Upper lobe of left lung (tissue), 6 donors: ENCODE results near the gene TP53TG5. TPM values are rescaled to one million over a fixed set of nuclear protein-coding genes. Genes with fewer than 3 reads are reported as not detected.

ENCODE experiments used
- ATAC-seq, 2 donors: fragments of 200-7000 bp; cut with Tn5 transposase; one replicate each; pipeline ENCODE4 v1.9.1; 2022; ENCODE audit warnings: mild to moderate bottlenecking in 2 of 2, moderate library complexity in 2 of 2; ENCODE audit not compliant: low FRiP score in 2 of 2
- DNase-seq, 2 donors: peaks; one replicate each; pipeline ENCODE4 v3.0.0-alpha.2; 2019 to 2020
- H3K27ac ChIP-seq, 4 donors: fragments of 200-600 bp; sonication (generic); one replicate each; pipeline ENCODE4 v1.5.1; 2016 to 2019
- H3K27me3 ChIP-seq, 4 donors: fragments of 200-600 bp; sonication (generic); one replicate each; pipeline ENCODE4 v1.5.1; 2017 to 2019
- H3K36me3 ChIP-seq, 4 donors: fragments of 200-600 bp; sonication (generic); one replicate each; pipeline ENCODE4 v1.5.1; 2016 to 2019
- H3K4me1 ChIP-seq, 4 donors: fragments of 200-600 bp; sonication (generic); one replicate each; pipeline ENCODE4 v1.5.1; 2018 to 2019
- H3K4me3 ChIP-seq, 4 donors: fragments of 200-600 bp; sonication (generic); one replicate each; pipeline ENCODE4 v1.5.1; 2017 to 2019; ENCODE audit warnings: mild to moderate bottlenecking in 2 of 4, moderate library complexity in 1 of 4
- H3K9me3 ChIP-seq, 4 donors: fragments of 200-600 bp; sonication (generic); one replicate each; pipeline ENCODE4 v1.5.1; 2018 to 2019
- CTCF ChIP-seq, 6 experiments: fragments of 450-650 bp in 4 of 6; fragments of 200-600 bp in 2 of 6; sonication (generic) in 2 of 6; IDR thresholded peaks; one replicate each; pipeline ENCODE4 v1.5.1; 2016 to 2019; ENCODE audit warnings: antibody characterized with exemption in 6 of 6
- EP300 ChIP-seq, 4 donors: sonication (generic); formaldehyde crosslinking; IDR thresholded peaks; one replicate each; pipeline ENCODE4 v1.5.1; 2017; ENCODE audit warnings: antibody characterized with exemption in 4 of 4, control low read depth in 2 of 4
- POLR2A ChIP-seq, 4 donors: fragments of 450-650 bp; IDR thresholded peaks; one replicate each; pipeline ENCODE4 v1.5.1; 2016 to 2017; ENCODE audit warnings: antibody characterized with exemption in 4 of 4, mild to moderate bottlenecking in 2 of 4
- POLR2AphosphoS5 ChIP-seq, 2 donors: sonication (generic); formaldehyde crosslinking; IDR thresholded peaks; one replicate each; pipeline ENCODE4 v1.5.1; 2017; ENCODE audit warnings: antibody characterized with exemption in 2 of 2
- WGBS, 2 donors: methylation state at CpG; one replicate each; pipeline ENCODE4 v1.1.5; 2017 to 2018; 5-methylcytosine and 5-hydroxymethylcytosine counted together
- total RNA-seq, 6 donors: library from RNA; depleted of rRNA in 4 of 6; stranded (reverse); fragments of >200 nt in 4 of 6; gene quantifications; one replicate each; pipeline versions ENCODE4 v1.1.0 to v1.2.1, GENCODE V29; 2016 to 2021
- donor health status: DM: no; HTN: no; CAD: no; lungs with moderate emphysema.
- donor health status: DM: no; HTN: yes; CAD: no; lungs with severe emphysema.

Gene TP53TG5
- total RNA-seq, 6 donors from 2014 or later: not detected

DNA sequence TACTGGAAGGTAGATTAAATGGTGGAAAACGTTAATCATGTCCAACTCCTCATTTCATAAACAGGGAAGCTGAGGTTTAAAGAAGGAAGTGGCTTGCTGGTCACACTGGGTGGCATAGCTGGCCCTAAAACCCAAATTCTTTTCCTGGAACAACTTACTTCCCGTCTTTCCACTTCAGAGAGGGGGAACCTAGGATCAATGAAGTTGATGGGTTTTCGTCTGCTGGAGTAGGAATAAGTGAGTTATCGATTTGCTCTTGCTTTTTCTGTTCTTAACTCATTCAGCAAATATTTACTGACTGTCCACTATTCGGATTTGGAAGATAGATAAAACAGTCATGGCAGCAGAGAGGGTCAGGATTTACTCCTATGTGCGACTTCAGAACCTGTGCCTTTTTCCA lies 16.3 kb downstream of the TP53TG5 start:
- peaks cover 49 to 83% (median 57%) of the 10 kb centered on the region in 4 donors for H3K4me1 ChIP-seq
- TF ChIP-seq EP300 (IDR thresholded peaks at IDR 0.05) (no peak), POLR2A (IDR thresholded peaks at IDR 0.05) (peak in 1 of 4 donors; percentile 24), CTCF (IDR thresholded peaks at IDR 0.05) (no peak), POLR2AphosphoS5 (IDR thresholded peaks at IDR 0.05) (no peak)
- H3K36me3 ChIP-seq: peaks cover 1 to 14% (median 6%) of the 10 kb centered on the region in 4 donors
- DNase-seq (peak in 1 of 2 donors; percentile 37), ATAC-seq (no peak)
- H3K9me3 ChIP-seq: no peaks in the 10 kb centered on the region
- peak overlapping the region in 1 of 4 donors; percentile 70 for H3K4me3 ChIP-seq
- H3K27ac ChIP-seq: peak overlapping the region; percentile 66 to 98 (median 95)
- WGBS, 2 donors: 50 to 56% methylated on average over 6 of the region's 6 CpGs
- H3K27me3 ChIP-seq: no peaks in the 10 kb centered on the region

DNA sequence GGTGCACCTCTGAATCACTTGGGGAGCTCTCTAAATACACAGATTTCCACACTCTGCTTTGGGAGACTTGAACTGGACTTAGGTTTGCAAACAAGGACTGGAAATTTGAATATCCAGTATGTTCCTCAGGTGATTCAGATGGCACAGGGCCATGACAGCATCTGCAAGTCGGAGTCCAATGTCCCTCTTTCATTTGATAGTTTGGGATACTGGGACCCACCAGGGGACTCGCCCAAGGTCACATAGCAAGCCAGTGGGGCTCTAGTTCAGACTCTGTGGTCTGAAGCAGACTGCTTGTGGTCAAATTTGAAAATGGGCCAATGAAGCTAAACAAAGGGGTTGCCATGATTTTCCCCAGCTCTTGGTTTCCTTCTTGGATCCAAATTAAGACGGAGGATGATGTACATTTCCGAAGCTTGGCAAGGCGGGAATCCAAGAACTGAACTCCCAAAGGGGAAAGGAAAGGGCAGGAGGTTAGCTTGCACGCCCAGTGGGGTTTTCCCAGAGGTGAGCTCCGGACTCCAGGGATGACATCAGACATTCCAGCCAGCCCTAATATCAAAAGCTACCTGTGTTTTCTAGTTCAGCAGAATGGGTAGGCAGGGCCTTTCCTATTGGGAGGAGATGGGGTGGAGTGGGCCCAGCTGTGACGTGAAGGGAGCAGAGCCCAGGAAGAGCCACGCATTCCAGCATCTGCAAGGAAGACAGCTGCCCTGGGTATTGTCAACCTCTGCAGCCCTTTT lies 18.5 kb downstream of the TP53TG5 start:
- H3K27ac ChIP-seq: peak overlapping the region; percentile 69 to 98 (median 78)
- no peak overlapping the region for H3K4me3 ChIP-seq
- peak in 1 of 2 donors; percentile 9 for TF ChIP-seq POLR2AphosphoS5 (IDR thresholded peaks at IDR 0.05)
- TF ChIP-seq CTCF (IDR thresholded peaks at IDR 0.05): no peak
- no peak for TF ChIP-seq EP300 (IDR thresholded peaks at IDR 0.05)
- no peak for TF ChIP-seq POLR2A (IDR thresholded peaks at IDR 0.05)
- H3K4me1 ChIP-seq: peaks cover 46 to 77% (median 51%) of the 10 kb centered on the region in 4 donors
- DNase-seq: peak in 1 of 2 donors; percentile 67
- H3K9me3 ChIP-seq: no peaks in the 10 kb centered on the region
- no peaks in the 10 kb centered on the region for H3K36me3 ChIP-seq
- no peaks in the 10 kb centered on the region for H3K27me3 ChIP-seq
- ATAC-seq: no peak
- 55 to 63% methylated on average over 9 of the region's 9 CpGs for WGBS, 2 donors

DNA sequence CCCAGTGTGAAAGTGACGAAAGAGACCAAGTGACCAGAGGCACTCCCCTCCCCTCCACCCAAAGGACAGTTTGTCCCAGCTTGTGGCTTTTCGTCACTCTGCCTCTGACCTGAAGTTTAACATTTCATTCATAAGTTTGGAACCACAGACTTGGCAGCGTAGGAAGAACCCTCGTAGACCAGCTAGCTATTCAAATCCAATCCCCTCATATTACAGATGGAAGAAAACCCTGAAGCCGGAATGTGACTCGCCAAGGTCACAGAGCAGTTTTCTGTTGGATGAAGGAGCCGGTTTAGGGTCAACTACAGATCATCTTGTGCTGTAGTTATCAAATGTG lies 19.1 kb downstream of the TP53TG5 start:
- ATAC-seq: peak; percentile 26 to 81
- Histone ChIP-seq H3K9me3 (no peaks in the 10 kb centered on the region), H3K27me3 (no peaks in the 10 kb centered on the region), H3K36me3 (no peaks in the 10 kb centered on the region), H3K4me3 (no peak overlapping the region), H3K4me1 (peaks cover 44 to 74% (median 48%) of the 10 kb centered on the region in 4 donors), H3K27ac (peak overlapping the region; percentile 69 to 98 (median 78))
- TF ChIP-seq POLR2AphosphoS5 (IDR thresholded peaks at IDR 0.05) (peak; percentile 87 to 93), POLR2A (IDR thresholded peaks at IDR 0.05) (peak in 2 of 4 donors; percentile 15 to 46), EP300 (IDR thresholded peaks at IDR 0.05) (peak; percentile 23 to 99 (median 97)), CTCF (IDR thresholded peaks at IDR 0.05) (no peak)
- WGBS, 2 donors: 52 to 57% methylated on average over 7 of the region's 7 CpGs
- DNase-seq: peak in 1 of 2 donors; percentile 93

DNA sequence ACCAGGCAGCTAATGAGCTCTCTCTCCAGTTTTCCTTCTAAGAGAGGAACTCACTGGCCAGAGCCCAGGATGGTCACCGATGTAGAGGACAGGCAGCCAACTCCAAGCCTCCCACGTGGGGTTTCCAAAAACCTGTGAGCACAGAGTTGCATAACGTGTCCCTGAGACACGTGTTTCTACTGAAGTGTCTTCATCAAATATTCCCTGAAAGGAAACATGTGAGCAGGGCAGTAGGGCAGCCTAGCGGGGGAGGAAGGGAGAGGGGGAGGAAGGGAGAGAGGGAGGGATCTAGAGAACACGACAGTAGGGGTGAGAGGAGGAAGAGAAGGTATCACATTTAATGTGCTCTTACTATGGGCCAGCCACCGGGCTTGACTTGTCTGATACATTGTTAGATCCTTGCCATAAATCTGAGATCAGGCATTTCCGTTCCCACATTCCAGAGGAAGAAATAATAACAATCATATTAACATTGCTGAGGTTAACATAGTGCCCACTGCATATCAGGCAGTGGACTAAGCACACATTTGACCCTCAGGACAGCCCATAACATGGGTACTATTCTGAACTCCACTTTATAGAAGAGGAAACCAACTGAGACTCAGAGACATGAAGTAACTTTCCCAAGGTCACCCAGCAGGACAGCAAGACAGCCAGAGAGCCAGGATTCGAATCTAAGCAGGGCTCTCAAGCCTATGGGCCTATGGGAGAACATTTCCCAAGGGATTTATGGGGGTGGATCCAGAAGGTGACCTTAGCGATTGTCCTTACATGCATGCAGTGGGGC lies 19.6 kb downstream of the TP53TG5 start:
- Histone ChIP-seq H3K36me3 (no peaks in the 10 kb centered on the region), H3K9me3 (no peaks in the 10 kb centered on the region), H3K27me3 (no peaks in the 10 kb centered on the region), H3K27ac (peak overlapping the region; percentile 69 to 98 (median 78)), H3K4me3 (no peak overlapping the region), H3K4me1 (peaks cover 41 to 69% (median 42%) of the 10 kb centered on the region in 4 donors)
- peak in 1 of 2 donors; percentile 94 for DNase-seq
- peak in 3 of 4 donors; percentile 79 to 98 (median 90) for TF ChIP-seq EP300 (IDR thresholded peaks at IDR 0.05)
- peak; percentile 80 to 87 for TF ChIP-seq POLR2AphosphoS5 (IDR thresholded peaks at IDR 0.05)
- TF ChIP-seq POLR2A (IDR thresholded peaks at IDR 0.05): peak in 2 of 4 donors; percentile 29 to 66
- peak in 2 of 6 experiments; percentile 4 to 16 for TF ChIP-seq CTCF (IDR thresholded peaks at IDR 0.05)
- peak; percentile 37 to 68 for ATAC-seq
- 12 to 14% methylated on average over 9 to 10 of the region's 10 CpGs for WGBS, 2 donors
